Measurements from ENCODE around the gene GPR149. TPM values are rescaled to one million over a fixed set of nuclear protein-coding genes. Genes with fewer than 3 reads are reported as not detected.

The GPR149 gene
- total and polyA plus RNA-seq, 2 of the 8 experiments (the other 6 are each of a cell fraction or from before 2014, with no cell fraction given) = not detected

- POLR2A ChIA-PET (ENCODE audit: partially characterized antibody) = no interaction called here
- Histone ChIP-seq H3K4me3 (ENCODE audit: extremely low read depth in 1 of 4, insufficient read depth in 2 of 4, low read depth in 3 of 4, low read length in 4 of 4) (no peak overlapping the region), H4K91ac (replicated peaks; ENCODE audit: insufficient read length, low read length) (no peak overlapping the region), H3K9ac (replicated peaks in 1 of 4; ENCODE audit: extremely low read depth in 1 of 4, low read depth in 3 of 4, low read length in 3 of 4) (no peak overlapping the region), H3K56ac (replicated peaks; ENCODE audit: insufficient read length, low read depth, low read length) (no peak overlapping the region), H3K23me2 (ENCODE audit: low read depth, low read length) (peaks cover 3% of the 10 kb centered on the region), H2BK12ac (ENCODE audit: low read depth, low read length) (no peak overlapping the region), H3K23ac (ENCODE audit: insufficient read length) (no peak overlapping the region), H3K14ac (ENCODE audit: insufficient read length) (no peak overlapping the region), H3K79me1 (ENCODE audit: low read depth, low read length) (no peaks in the 10 kb centered on the region), H4K20me1 (replicated peaks in 1 of 2; ENCODE audit: control insufficient read depth in 1 of 2, insufficient read depth in 2 of 2, low read length in 2 of 2) (peaks cover 0 to 2% of the 10 kb centered on the region in 2 experiments), H3K79me2 (ENCODE audit: control insufficient read depth in 1 of 2, insufficient read depth in 2 of 2, low read length in 2 of 2) (no peaks in the 10 kb centered on the region), H4K5ac (ENCODE audit: insufficient read length, low read depth, low read length) (no peak overlapping the region), H3K27ac (ENCODE audit: low read depth, low read length) (no peak overlapping the region), H2AK5ac (ENCODE audit: low read depth, low read length) (no peak overlapping the region), H3K36me3 (ENCODE audit: control insufficient read depth in 2 of 4, insufficient read depth in 4 of 4, low read length in 3 of 4) (no peaks in the 10 kb centered on the region), H4K8ac (ENCODE audit: extremely low read depth, insufficient read depth, low read length) (no peak overlapping the region), H3K4me2 (ENCODE audit: insufficient read depth in 1 of 2, low read depth in 2 of 2, low read length in 2 of 2) (no peak overlapping the region), H3K9me3 (ENCODE audit: insufficient read depth in 2 of 2, low read depth in 1 of 2, low read length in 1 of 2) (no peaks in the 10 kb centered on the region), H3K27me3 (replicated peaks in 1 of 4; ENCODE audit: control insufficient read depth in 3 of 4, extremely low read depth in 1 of 4, insufficient read depth in 3 of 4, low read length in 3 of 4) (peaks cover 0 to 7% (median 6%) of the 10 kb centered on the region in 4 experiments; a peak in 6 of 7 replicates), H2AFZ (ENCODE audit: low read length) (no peak overlapping the region), H2BK15ac (ENCODE audit: low read length) (no peak overlapping the region), H3K18ac (ENCODE audit: extremely low read depth, low read length) (no peak overlapping the region), H2BK5ac (ENCODE audit: low read depth, low read length) (no peak overlapping the region), H2BK20ac (ENCODE audit: low read length) (no peak overlapping the region), H3K4me1 (replicated peaks in 1 of 4; ENCODE audit: control insufficient read depth in 3 of 4, insufficient read depth in 4 of 4, low read length in 3 of 4) (peaks cover 0 to 4% (median 2%) of the 10 kb centered on the region in 4 experiments; a peak in 3 of 7 replicates), H2BK120ac (replicated peaks; ENCODE audit: low read depth, low read length) (no peak overlapping the region), H3K4ac (replicated peaks; ENCODE audit: insufficient read length, low read depth, low read length) (no peak overlapping the region)
- DNase-seq (ENCODE audit: low read depth in 1 of 2, low spot score in 2 of 2) (no peak), FAIRE-seq (no peak)
- CTCF ChIA-PET (ENCODE audit: partially characterized antibody) = no interaction called here
- no peak for TF ChIP-seq HDAC6 (IDR thresholded peaks at IDR 0.05; ENCODE audit: low read depth, low read length)
- TF ChIP-seq GTF2F1 (IDR thresholded peaks at IDR 0.05; ENCODE audit: borderline replicate concordance, low read depth, low read length) = no peak
- no peak for TF ChIP-seq ZNF274 (IDR thresholded peaks at IDR 0.05; ENCODE audit: borderline replicate concordance, extremely low read depth, low read length)
- TF ChIP-seq HDAC2 (IDR thresholded peaks at IDR 0.05; ENCODE audit: borderline replicate concordance in 1 of 2, low read depth in 2 of 2, low read length in 2 of 2) = no peak
- TF ChIP-seq BACH1 (IDR thresholded peaks at IDR 0.05; ENCODE audit: low read length) = no peak
- TF ChIP-seq POLR2AphosphoS5 (IDR thresholded peaks at IDR 0.05; ENCODE audit: low read depth, low read length) = no peak
- no peak for TF ChIP-seq JUND (IDR thresholded peaks at IDR 0.05; ENCODE audit: low read length)
- no peak for TF ChIP-seq RXRA (IDR thresholded peaks at IDR 0.05; ENCODE audit: insufficient read depth, low read depth, low read length)
- TF ChIP-seq TAF7 (optimal IDR thresholded peaks at IDR 0.05; ENCODE audit: borderline replicate concordance, low read depth, low read length) = no peak
- TF ChIP-seq SP2 (IDR thresholded peaks at IDR 0.05; ENCODE audit: low read length) = no peak
- no peak for TF ChIP-seq MAFK (IDR thresholded peaks at IDR 0.05; ENCODE audit: low read depth, low read length)
- no peak for TF ChIP-seq KDM1A (IDR thresholded peaks at IDR 0.05; ENCODE audit: borderline replicate concordance, low read length)
- no peak for TF ChIP-seq SAP30 (IDR thresholded peaks at IDR 0.05; ENCODE audit: insufficient read depth, insufficient replicate concordance, low read length)
- TF ChIP-seq, protein P1, sequence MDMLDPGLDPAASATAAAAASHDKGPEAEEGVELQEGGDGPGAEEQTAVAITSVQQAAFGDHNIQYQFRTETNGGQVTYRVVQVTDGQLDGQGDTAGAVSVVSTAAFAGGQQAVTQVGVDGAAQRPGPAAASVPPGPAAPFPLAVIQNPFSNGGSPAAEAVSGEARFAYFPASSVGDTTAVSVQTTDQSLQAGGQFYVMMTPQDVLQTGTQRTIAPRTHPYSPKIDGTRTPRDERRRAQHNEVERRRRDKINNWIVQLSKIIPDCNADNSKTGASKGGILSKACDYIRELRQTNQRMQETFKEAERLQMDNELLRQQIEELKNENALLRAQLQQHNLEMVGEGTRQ (IDR thresholded peaks at IDR 0.05; ENCODE audit: low read length) = no peak
- no peak for TF ChIP-seq SIX5 (IDR thresholded peaks at IDR 0.05; ENCODE audit: low read depth, low read length)
These were observed 7.3 kb downstream of the GPR149 start for GRCh38 chr3:154422694-154423093.

Measured in H1 (cell line).